HCT116 (cell line): ENCODE results near the gene LBHD1. TPM values are rescaled to one million over a fixed set of nuclear protein-coding genes. Genes with fewer than 3 reads are reported as not detected.

ENCODE experiments used
- ATAC-seq: fragments of 200-7000 bp; cut with Tn5 transposase; 2 replicates; pipeline ENCODE4 v1.9.1; 2020; ENCODE audit warnings: mild to moderate bottlenecking, moderate library complexity
- BruUV-seq: library from RNA; stranded (reverse); fragments of 400-500 nt; replicated peaks from 2 replicates; lab custom pipeline; 2021; lab: Mats Ljungman, UMichigan
- CTCF ChIA-PET: fragments of 300-600 bp; sonication (Branson Sonifier 250); formaldehyde crosslinking; loops from one replicate; lab custom pipeline; 2021; ENCODE audit warnings: antibody characterized with exemption; lab: Charles Lee
- POLR2A ChIA-PET: fragments of 300-600, 350-600 bp; sonication (Branson Sonifier 250); formaldehyde crosslinking; loops from one replicate; lab custom pipeline; 2021; ENCODE audit warnings: antibody characterized with exemption; lab: Charles Lee
- RAD21 ChIA-PET, 2 experiments: fragments of 300-600 bp; sonication (Branson Sonifier 250); formaldehyde crosslinking; loops; one replicate each; lab custom pipeline; 2023; ENCODE audit warnings: low total read pairs in 2 of 2; ENCODE audit not compliant: uncharacterized antibody in 2 of 2, unreplicated experiment in 2 of 2, low non-redundant PET in 1 of 2; lab: Charles Lee
- DNase-seq: peaks from one replicate; pipeline ENCODE4 v3.0.0-alpha.2; 2010; ENCODE audit warnings: low read depth, low spot score
- H2AFZ ChIP-seq: fragments of 200-600 bp; shearing (Covaris generic), sonication (generic); 2 replicates; pipeline ENCODE4 v1.6.1; 2017; ENCODE audit warnings: low read depth, mixed run types, mixed read lengths, antibody characterized with exemption, low read length; ENCODE audit not compliant: poor library complexity, severe bottlenecking
- H3K27ac ChIP-seq: 2 replicates; pipeline ENCODE4 v1.5.1; 2012; ENCODE audit warnings: low read depth, low read length
- H3K27me3 ChIP-seq: fragments of 200-600 bp; sonication (generic); 2 replicates; pipeline ENCODE4 v1.6.1; 2016; ENCODE audit warnings: mixed run types, low read length, mixed read lengths; ENCODE audit not compliant: insufficient read depth
- H3K36me3 ChIP-seq, 2 experiments: fragments of 200-500 bp in 1 of 2; fragments of 200-600 bp in 1 of 2; sonication (Bioruptor generic) in 1 of 2; sonication (generic) in 1 of 2; 2 replicates each; pipeline versions ENCODE4 v1.5.1 to v1.6.1; 2014 to 2016; ENCODE audit warnings: low read length in 2 of 2, inconsistent platforms in 1 of 2, mixed read lengths in 1 of 2, mixed run types in 1 of 2; ENCODE audit not compliant: insufficient read depth in 2 of 2, control insufficient read depth in 1 of 2
- H3K4me1 ChIP-seq, 2 experiments: fragments of 200-600 bp in 1 of 2; sonication (generic) in 1 of 2; 2 replicates each; pipeline versions ENCODE4 v1.5.1 to v1.6.1; 2012 to 2017; ENCODE audit warnings: low read length in 2 of 2, inconsistent platforms in 1 of 2, mild to moderate bottlenecking in 1 of 2, mixed read lengths in 1 of 2, mixed run types in 1 of 2, moderate library complexity in 1 of 2; ENCODE audit not compliant: insufficient read depth in 2 of 2, control insufficient read depth in 1 of 2
- H3K4me2 ChIP-seq: fragments of 200-600 bp; sonication (generic); 2 replicates; pipeline ENCODE4 v1.6.1; 2017; ENCODE audit warnings: mixed run types, low read length, mixed read lengths
- H3K4me3 ChIP-seq, 2 experiments: fragments of 200-600 bp in 1 of 2; sonication (generic) in 1 of 2; replicated peaks in 1 of 2; 2 replicates each; pipeline ENCODE4 v1.5.1; 2011 to 2016; ENCODE audit warnings: low read length in 2 of 2, control low read depth in 1 of 2, low read depth in 1 of 2, mild to moderate bottlenecking in 1 of 2, mixed read lengths in 1 of 2, mixed run types in 1 of 2
- H3K79me2 ChIP-seq: fragments of 200-600 bp; sonication (generic); 2 replicates; pipeline ENCODE4 v1.6.1; 2017; ENCODE audit warnings: mild to moderate bottlenecking, mixed run types, low read length, moderate library complexity, mixed read lengths; ENCODE audit not compliant: insufficient read depth
- H3K9ac ChIP-seq: fragments of 200-600 bp; sonication (generic); 2 replicates; pipeline ENCODE4 v1.6.1; 2016; ENCODE audit warnings: low read length, mixed read lengths
- H3K9me2 ChIP-seq: fragments of 200-600 bp; sonication (generic), shearing (Covaris generic); 2 replicates; pipeline ENCODE4 v1.6.1; 2017; ENCODE audit warnings: mixed run types, mild to moderate bottlenecking, moderate library complexity; ENCODE audit not compliant: insufficient read depth
- H3K9me3 ChIP-seq, 2 experiments: fragments of 200-500 bp in 1 of 2; fragments of 200-600 bp in 1 of 2; sonication (Bioruptor generic) in 1 of 2; sonication (generic) in 1 of 2; 2 replicates each; pipeline ENCODE4 v1.6.1; 2014 to 2017; ENCODE audit warnings: low read length in 2 of 2, mixed read lengths in 2 of 2, inconsistent platforms in 1 of 2, low read depth in 1 of 2, mild to moderate bottlenecking in 1 of 2, mixed run types in 1 of 2, moderate library complexity in 1 of 2; ENCODE audit not compliant: control insufficient read depth in 1 of 2, insufficient read depth in 1 of 2
- H4K20me1 ChIP-seq: fragments of 200-600 bp; sonication (generic), shearing (Covaris generic); 2 replicates; pipeline ENCODE4 v1.6.1; 2017; ENCODE audit warnings: mixed run types, mild to moderate bottlenecking, moderate library complexity; ENCODE audit not compliant: insufficient read depth
- ATF3 ChIP-seq: IDR thresholded peaks from 2 replicates; pipeline ENCODE4 v1.6.1; 2012
- CTCF ChIP-seq, 3 experiments: fragments of 200-600 bp in 1 of 3; sonication (generic) in 1 of 3; IDR thresholded peaks in 2 of 3; conservative IDR thresholded peaks in 1 of 3; 2 replicates each; pipeline ENCODE4 v1.5.1; 2012 to 2017; ENCODE audit warnings: low read depth in 2 of 3, low read length in 2 of 3, antibody characterized with exemption in 1 of 3, borderline replicate concordance in 1 of 3, control low read depth in 1 of 3, mild to moderate bottlenecking in 1 of 3, mixed read lengths in 1 of 3, mixed run types in 1 of 3, moderate library complexity in 1 of 3; ENCODE audit not compliant: insufficient read depth in 1 of 3
- ELF1 ChIP-seq: IDR thresholded peaks from 2 replicates; pipeline ENCODE4 v1.6.1; 2012; ENCODE audit warnings: low read depth, borderline replicate concordance
- RAD21 ChIP-seq: IDR thresholded peaks from 2 replicates; pipeline ENCODE4 v1.6.1; 2012; ENCODE audit warnings: low read depth, mild to moderate bottlenecking
- YY1 ChIP-seq: IDR thresholded peaks from 2 replicates; pipeline ENCODE4 v1.6.1; 2011; ENCODE audit warnings: low read length, low read depth, moderate library complexity, mild to moderate bottlenecking; ENCODE audit not compliant: insufficient replicate concordance; ENCODE audit errors: extremely low read depth
- intact Hi-C: fragments of 100-400 bp; cut with micrococcal nuclease; formaldehyde crosslinking; loops from 2 replicates; pipeline ENCODE4 v1.10.0; 2022
- total RNA-seq: library from RNA; stranded (reverse); gene quantifications from one replicate; pipeline ENCODE4 v1.2.1, GENCODE V29; 2021; ENCODE audit not compliant: unreplicated experiment
- TF ChIP-seq, protein P1 (sequence below): IDR thresholded peaks from 2 replicates; pipeline ENCODE4 v1.6.1; 2012

Gene LBHD1
- total RNA-seq, 1 experiment from 2014 or later = 14.7 TPM

- Histone ChIP-seq H3K4me2 (no peak overlapping the region), H3K36me3 (peaks cover 28 to 45% of the 10 kb centered on the region in 2 experiments), H3K9ac (no peak overlapping the region), H3K9me2 (no peaks in the 10 kb centered on the region), H3K27ac (no peak overlapping the region), H3K4me1 (peaks cover 5 to 19% of the 10 kb centered on the region in 2 experiments), H3K27me3 (no peaks in the 10 kb centered on the region), H3K79me2 (peaks cover 25% of the 10 kb centered on the region), H2AFZ (no peak overlapping the region), H3K9me3 (no peaks in the 10 kb centered on the region), H3K4me3 (no peak overlapping the region), H4K20me1 (no peaks in the 10 kb centered on the region)
- TF ChIP-seq CTCF (IDR thresholded peaks at IDR 0.05 in 2 of 3, conservative IDR thresholded peaks at IDR 0.05 in 1 of 3; ENCODE audit: borderline replicate concordance in 1 of 3, insufficient read depth in 1 of 3, low read depth in 2 of 3, low read length in 2 of 3) = no peak
- TF ChIP-seq, protein P1, sequence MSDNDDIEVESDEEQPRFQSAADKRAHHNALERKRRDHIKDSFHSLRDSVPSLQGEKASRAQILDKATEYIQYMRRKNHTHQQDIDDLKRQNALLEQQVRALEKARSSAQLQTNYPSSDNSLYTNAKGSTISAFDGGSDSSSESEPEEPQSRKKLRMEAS = no peak
- TF ChIP-seq RAD21 = no peak
- TF ChIP-seq YY1 = no peak
- no peak for TF ChIP-seq ELF1
- TF ChIP-seq ATF3 = no peak
- DNase-seq (no peak), ATAC-seq (no peak)
- ChIA-PET CTCF (no interaction called here), RAD21 (no interaction called here), POLR2A (interaction anchor here (0.9 kb wide), 1 partner anchor 17 kb away, joined by 3 read pairs; the partner anchor contains the start of gene HNRNPUL2)
- BruUV-seq = no TSS peak
- intact Hi-C loops = no loop called here
These were observed 37.9 kb upstream of the LBHD1 start for GRCh38 chr11:62710001-62710345.
